NCI-H446 treated with DMSO at 0.1 percent for 48 hours (cell line): ENCODE measurements around the gene BRD3OS.

Experiments
- DNase-seq: peaks from one replicate; lab custom pipeline; 2025; lab: John Stamatoyannopoulos, UW

BRD3OS gene

DNA sequence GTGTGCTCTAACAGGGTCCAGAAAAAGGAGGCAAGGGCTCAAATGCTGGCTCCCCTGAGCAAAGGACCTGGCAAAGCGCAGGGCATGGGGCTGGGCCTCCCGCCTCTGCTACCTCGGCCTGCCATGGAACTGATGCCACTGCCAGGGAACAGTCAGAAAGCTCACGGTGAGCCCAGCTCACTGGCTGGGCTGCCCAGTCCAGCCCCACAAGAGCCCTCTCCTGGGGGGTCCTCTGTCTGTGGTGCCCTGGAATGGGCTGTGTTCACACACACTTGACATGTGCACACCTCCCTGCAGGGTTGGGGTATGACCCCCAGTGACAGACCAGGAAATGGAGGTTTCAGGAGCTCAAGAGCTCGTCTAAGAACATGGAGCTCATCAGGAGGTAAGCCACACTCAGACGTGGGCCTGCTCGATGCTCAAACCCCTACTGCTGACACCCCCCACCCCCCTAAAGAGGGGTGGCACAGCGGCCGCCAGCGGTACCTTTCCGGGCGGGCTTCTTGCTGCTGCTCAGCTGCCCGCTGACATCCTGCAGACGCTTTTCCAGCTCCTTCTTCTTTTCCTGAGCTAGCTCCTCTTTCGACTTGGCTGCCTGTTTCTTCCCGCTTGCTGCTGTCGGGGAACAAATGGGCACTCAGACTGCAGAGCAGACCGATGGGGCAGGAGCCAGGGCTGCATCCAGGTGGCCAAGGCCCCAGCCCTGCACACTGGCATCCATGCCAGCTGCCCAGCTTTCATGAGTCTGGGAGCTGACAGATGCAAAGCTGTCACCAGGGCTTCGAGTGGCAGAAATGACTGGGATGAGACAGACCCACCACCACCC, 9.1 kb downstream of the BRD3OS start:
- DNase-seq: no peak

DNA sequence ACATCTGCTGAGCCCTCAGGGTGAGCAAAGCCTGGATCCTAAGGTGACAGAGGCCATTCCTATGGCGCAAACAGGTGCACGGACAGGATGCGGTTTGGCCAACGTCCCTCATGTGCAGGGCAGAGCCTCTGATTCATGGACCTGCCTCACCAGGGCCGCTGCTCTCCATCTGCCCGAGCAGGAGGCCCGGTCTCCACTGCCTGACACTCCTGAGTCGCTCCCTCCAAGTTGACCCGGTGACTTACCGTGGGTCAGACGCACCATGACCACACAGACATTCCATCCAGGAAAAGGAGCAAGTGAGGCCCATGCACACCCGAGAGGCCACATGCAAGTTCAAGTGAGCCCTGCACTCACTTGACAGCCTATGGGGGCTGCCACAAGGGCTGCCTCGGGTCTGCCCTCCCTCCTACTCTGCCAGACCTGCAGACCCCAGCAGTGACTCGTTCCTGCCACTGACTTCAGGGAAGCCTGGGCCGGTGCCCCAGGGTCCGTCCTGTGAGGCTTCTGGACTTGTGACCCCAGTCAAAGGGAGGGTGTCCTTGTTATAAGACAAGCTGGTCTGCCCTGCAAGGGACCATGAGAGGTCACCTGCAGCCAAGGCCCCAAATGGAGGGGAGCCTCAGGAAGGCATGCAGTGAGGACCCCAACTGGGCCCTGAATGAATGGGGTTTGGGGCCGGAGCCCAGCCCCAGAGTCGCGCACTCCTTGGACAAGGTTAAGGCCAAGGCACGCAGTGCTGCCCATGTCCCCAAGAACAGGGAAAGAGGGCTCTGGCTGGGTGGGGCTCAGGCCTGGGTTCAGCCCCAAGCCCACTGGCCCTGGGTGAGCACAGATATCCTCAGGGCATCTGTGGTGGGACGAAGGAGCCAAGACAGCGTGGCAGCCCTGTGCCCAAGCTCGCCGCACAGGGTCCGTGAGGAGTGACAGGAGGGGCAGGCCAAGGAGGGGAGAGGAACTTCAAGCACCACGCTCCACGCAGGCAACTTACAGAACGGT, 10.1 kb downstream of the BRD3OS start:
- DNase-seq: no peak

DNA sequence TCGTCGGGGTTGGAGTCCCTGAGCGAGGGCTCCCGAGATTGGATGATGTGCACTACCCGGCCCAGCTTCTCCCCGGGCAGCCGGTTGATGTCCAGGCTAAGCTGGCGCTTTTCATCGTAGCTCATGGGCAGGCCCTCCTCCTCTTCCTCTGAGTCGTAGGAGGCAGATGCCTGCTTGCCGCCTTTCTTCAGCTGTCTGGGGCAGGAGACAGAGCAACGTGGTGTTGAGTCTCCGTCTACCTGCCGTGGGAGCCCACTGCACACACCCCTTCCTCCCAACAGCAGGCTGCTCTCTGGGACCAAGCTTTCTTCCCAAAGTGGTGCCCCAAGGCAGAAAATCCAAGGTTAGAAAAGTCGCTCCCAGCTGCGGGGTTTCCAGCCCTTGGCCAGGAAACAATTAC, 10.8 kb downstream of the BRD3OS start:
- no peak for DNase-seq

DNA sequence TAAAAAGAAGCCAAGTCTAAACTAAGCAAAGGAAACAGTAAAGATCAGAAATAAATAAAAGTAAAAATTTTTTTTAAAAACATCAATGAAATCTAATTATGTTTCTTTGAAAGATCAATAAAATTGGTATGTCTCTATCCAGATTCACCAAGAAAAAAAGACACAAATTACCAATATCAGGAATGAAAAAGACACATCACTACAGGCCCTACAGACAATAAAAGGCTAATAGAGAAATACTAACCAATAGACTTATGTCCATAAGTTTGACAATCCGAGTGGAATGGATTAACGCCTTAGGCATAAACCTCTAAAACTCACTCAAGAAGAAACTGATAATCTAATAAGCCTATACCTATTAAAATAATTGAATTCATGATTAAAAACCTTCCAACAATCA, 12.4 kb downstream of the BRD3OS start:
- DNase-seq: no peak

DNA sequence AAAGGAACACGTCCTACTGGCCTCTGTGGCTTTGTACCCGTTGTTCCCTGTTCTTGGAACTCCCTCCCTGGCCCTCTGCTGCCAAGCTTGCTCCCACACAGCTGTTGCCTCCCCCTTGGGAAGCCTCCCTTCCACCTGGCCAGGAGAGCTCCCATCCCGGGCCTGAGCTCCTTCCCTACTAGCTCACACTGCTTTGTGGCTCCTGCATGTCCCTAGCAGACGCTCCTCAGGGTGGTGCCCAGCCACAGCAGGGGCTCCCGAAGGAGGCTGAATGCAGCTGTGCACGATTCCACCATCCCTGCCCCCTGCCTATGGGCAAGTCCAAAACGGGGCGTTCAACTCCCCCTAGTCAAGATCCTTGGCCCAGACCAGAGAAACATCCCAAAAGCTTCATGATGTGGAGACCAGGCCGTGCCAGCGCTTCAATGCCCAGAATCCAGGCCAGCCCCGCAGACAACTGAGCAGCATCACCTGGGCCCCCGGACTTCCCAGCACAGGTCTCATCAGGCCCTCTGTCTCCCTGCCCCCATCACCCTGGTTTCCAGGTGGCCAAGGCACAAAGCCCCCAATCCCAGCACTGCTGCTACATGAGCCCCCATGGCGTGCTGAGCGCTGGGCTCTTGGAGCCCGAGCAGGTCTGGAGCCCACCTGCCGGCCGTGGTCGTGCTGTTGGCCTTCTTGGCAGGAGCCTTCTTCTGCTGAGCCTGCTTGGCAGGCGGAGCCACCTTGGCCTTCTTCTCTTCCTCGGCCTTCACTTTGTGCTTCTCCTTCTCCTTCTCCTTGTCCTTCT, 14.3 kb downstream of the BRD3OS start:
- no peak for DNase-seq

DNA sequence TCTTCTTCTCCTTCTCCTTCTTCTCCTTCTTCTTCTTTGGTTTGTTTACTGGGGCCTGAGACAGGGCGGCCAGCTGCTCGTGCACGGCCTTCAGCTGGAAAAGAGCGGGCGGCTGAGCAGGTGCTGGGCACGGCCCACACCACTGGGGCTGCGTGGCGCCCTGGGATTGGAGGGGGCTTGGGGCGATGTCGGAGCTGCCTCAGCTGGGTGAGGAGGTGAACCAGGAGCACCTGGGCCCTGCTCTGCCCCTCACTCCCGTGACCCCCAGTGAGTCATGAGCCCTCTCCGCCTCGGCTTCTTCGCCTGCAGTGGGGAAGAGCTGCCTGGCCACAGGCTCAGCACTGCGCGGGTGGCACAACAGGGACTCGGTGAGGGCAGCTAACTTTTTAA, 14.9 kb downstream of the BRD3OS start:
- no peak for DNase-seq

DNA sequence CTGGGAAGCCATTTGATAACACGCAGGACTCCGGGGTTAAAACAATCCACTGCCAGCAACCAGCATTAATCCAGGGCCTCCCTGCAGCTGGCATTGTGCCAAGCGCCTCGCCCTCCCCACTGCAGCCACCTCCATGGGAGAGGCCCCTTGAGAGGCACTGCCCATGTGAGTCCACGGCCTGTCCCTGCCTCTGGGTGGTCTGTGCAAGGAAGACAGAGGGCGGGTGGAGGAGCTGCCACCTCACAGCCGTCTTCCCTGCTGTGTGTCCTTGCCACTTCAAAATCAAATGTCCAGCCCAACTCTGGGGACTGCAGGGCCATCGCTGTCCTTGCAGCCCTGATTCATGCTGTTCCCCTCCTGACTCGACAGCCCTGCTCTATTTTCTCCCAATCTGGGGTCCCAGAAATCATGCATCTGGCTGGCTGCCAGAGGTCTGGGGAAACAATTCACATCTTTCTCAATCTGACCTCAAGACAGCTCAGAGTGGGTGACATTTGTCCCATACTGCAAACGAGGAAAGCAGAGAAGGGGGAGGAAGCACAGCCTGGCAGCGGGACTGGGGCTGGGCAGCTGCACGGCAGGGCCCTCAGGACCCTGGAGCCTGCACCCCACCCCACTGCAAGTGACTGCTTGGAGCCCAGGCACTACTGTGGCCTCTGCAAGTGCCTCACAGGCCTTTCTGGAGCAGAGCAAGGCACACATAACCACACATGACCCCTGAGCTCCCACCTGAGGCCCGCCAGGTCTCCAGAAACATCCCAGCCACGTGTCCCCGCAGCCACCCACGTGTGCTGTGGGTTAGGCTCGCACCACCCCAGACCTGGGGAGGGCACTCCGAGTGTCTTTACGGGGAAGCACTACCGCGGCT, 15.7 kb downstream of the BRD3OS start:
- DNase-seq: no peak

DNA sequence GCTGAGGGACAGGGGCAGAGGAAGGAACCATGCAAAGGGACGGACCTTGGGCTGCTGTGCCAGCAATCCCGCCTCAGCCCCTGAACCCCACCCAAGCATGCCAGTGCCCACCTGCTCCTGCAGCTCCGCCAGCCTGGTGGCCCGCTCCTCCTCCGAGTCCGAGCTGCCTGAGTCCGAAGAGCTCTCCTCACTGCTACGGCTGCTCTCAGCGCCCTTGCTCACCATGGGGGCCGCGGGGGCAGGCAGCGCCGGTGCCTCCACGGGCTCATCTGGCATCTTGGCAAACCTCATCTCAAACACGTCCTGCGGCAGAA, 16.3 kb downstream of the BRD3OS start:
- no peak for DNase-seq

DNA sequence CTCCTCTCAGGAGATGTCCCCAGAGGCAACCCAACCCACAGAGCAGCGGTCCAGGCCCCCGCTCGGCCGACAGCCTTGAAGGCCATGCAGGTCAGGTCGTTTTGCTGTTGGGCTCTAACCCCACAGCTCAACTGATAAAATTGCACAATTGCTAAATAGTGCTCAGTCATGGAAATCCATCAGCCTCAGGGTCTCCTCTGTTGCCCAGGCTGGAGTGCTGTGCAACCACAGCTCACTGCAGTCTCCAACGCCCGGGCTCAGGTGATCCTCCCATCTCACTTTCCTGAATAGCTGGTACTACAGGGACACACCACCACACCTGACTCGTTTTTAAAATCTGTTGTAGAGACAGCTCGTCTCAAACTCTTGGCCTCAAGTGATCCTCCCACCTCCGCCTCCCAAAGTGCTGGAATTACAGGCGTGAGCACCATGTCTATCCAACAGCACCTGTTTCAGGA, 18.3 kb downstream of the BRD3OS start:
- DNase-seq: no peak

DNA sequence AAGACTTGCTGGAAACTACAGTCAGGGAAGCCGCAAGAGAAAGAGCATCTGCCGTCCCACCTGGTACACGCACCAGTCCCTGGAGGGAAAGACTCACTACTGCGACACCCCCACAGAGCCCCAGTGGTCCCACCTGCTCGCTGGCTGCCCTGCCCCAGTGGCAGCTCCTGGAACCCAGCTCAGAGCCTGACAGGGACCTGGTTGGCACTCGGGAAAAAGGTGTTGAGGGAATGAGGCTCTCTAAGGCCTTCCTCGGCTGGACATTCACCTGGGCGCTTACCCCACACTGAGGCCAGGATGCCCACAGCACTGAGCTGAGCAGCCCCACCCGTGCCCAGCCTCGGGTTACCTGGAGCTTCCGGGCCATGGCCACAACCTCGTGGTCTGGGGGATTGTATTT, 19.7 kb downstream of the BRD3OS start:
- DNase-seq: no peak

DNA sequence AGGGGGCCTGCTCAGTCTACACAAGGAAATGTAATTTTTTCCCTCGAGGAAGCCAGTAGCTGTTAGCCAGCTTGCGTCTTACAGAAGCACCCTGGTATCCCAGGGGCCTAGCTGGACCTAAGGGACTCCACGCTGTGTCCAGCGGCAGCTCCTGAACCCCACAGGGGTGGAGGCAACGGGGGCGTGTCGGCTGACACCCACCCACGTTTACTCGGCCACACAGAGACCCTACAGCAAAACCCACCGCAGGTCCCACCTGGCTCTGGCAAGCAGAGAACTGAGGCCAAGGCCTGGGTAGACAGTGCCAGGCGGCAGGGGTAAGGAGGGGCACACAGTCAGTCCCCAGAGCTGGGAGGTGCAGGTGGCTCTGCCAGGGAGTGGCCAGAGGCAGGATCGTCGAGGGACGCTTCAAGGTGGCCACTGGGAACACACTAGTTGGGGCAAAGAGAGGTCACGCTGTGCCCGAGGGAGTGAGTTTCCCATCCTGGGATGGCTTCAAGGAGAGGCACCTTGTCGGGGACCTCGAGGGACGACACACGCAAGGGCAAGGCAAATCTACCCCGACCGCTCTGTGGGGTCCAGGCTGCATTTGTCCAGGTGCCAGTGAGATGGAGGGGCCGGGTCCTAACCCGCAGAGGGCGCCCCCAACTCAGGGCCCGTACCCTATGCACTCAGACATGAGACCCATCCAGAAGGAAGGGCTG, 20.7 kb downstream of the BRD3OS start:
- DNase-seq: no peak

DNA sequence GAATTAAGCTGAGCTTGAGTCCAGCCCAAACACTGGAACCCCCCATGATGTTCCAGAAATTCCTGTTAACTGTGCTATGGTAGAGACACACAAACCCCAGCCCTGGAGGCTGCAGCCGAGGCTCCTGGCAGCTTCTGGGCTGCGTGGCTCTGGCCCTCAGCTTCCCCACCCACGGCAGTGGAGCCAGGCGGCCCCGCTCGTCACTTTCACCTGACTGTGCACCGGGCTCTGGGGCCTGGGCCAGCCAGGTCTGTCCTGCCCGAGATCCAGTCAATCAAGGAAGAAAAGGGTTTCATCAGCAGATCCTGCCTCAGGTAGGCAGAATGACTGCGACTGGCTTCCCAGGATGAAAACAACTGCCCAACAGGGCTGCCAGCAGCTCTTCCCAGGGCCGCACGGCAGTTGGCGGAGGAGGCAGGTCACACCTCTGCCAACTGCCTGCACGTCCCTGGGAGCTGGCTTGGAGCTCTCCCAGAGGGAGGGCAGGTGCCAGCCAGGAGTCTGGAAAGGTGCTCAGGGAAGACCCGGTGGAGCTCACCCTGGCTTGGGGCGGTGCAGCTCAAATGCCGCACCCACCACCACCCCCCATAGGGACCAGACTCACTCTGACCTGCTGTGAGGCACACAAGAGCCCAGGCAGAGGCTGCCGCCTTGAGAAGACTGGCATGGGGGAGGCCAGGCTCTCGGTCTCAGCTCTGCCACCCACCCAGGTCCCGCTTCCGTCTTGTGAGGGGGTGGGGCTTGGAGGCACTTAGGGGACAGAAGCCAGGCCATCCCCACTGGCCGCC, 21.8 kb downstream of the BRD3OS start:
- DNase-seq: no peak

DNA sequence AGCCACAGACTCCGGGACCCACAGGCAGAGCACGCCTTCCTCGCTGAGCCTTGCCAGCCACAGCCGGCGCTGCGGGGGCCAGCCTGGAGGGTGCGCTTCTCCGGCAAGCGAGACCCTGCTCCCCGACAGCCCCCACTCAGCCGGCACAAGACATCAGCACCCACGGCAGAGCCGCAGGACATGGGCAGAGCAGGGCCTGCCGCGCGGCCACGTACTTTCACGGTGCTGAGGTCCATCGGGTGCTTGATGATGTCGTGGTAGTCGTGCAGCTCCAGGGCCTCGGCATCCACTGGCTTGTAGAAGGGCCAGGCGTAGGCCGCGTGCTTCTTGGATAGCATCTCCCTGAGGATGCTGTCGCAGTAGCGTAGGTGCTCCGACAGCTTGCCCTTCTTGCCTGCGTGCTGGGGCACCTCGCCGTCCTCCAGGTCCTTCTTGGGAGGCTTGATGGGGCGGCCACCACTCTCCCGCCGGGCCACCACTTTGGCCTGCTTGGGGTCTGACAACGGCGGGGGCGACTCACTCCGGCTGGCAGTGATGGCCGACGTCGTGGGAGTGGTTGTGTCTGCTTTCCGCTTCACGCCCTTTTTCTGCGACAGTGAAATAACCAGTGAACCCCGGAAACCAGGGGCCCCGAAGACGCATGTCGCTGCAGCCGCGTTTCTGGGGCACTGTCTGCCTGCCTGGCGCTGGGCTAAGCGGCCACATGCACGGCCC, 22.7 kb downstream of the BRD3OS start:
- DNase-seq: no peak

DNA sequence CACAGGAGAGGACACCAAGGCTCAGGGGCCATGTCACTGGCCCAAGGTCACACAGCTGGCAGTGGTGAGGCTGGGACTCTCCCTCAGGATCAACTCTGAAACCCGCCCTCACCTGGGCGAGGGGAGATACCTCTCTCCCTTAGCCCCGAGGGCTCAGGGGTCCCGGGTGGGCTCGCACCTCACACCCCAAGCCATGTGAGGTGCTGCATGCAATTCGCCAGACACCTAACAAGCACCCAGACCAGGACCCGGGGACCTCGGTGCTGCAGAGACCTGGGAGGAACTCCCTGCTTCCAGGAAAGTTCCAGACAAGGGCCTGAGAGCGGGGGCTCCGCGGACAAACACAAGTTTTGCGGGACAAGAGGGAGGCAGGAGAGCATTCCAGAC, 23.3 kb downstream of the BRD3OS start:
- no peak for DNase-seq

DNA sequence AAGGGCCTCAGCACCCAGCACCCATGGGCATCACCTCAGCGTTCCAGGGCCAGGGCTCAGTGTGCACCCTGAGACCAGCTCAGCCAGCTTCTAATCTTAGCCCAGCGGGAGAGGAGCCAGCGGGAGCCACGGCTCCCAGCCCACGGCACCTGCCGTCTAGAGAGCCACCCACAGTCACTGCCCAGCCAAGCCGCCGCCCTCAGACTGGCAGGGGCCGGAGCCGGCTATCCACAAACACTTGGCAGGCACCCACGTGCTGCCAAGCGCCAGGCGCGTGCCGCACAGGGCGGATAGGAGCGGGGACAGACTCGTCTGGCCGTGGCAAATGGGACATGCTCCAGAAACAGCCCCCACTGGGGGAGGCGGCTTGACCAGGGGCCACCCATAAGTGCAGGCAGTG, 24.0 kb downstream of the BRD3OS start:
- DNase-seq: no peak

DNA sequence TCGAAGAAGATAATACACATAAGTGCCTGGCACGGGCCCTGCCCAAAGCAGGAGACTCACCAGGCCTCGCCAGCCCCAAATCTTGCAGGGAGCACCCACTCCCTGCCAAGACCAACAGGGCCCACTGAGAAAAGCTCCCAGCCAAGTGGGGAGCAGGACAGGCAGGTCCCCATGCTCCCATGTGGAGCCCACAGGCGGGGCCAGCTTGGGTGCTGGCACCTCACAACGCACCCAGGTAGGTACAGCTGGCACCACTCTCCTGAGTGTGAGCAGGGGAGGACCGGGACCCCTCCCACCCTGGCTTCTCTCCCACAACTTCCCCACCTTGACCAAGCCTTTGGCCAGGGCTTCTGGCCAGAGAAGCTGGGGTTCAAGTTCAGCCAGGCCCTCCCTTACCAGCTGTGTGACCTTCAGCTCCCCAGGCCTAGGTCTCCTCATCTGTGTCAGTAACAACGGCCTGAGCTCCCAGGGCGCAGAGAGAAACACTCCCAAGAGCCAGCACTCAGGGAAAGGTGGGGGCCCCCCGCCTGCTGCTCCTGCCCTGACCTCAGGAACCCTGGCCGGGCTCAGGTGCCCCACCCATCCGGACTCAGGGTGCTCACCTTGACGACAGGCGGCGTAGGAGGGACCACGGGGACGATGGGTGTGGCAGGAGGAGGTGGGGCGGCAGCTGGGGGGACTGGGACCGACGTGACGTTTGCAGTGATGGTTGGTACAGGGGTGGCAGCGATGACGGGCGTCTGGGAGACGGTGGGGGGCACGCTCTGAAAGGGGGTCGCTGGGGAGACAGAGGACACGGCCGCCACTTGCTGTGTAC, 24.7 kb downstream of the BRD3OS start:
- DNase-seq: no peak

DNA sequence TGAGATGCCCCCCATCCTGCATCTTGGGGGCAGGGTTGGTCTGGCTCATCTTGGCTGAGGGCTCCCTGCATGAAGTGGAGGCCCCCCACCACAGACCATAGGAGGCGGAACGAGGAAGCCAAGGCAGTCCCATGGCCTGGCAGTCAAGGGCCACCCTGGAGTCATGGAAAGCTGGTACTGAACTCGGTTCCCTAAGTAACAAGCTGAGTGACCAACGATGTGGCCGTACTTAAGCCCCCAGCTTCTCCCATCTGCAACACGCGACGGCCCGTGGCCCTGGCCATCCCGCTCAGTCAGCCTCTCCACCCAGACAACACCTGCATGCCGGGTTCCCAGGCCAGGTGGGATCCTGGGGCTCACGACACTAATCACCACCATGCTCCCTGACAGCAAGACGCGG, 25.4 kb downstream of the BRD3OS start:
- no peak for DNase-seq

DNA sequence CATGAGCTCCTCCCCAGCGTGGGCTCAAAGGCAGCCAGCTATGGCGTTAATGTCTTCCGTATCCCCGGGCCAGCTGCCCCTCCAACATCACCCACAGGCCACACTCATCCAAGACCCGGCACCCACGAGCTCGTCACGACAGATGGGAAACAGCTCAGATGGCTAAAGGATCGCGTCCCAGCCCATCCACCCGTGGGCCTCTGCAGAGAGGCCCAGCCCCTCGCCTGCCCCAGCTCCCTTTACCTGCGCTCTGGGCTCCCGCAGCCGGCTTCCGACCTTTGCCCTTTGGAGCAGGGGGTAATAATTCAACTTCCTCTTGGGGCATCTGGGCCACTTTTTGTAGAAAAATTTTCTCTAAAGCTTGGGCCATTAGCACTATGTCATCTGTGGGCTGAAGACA, 26.0 kb downstream of the BRD3OS start:
- no peak for DNase-seq
